Bronchial epithelial cell (primary cell): ENCODE results near the gene TNFRSF18. TPM values are rescaled to one million over a fixed set of nuclear protein-coding genes. Genes with fewer than 3 reads are reported as not detected.

Experiments
- DNase-seq: peaks from one replicate; pipeline ENCODE4 v3.0.0-alpha.2; 2010; ENCODE audit warnings: low read depth
- FAIRE-seq: peaks from 2 replicates; lab custom pipeline; 2011; peaks lifted over from hg19 to GRCh38; lab: Jason Lieb, UNC
- H3K27me3 ChIP-seq: 2 replicates; pipeline ENCODE4 v1.5.1; 2011; ENCODE audit warnings: low read length; ENCODE audit not compliant: control insufficient read depth, insufficient read depth
- H3K36me3 ChIP-seq: 2 replicates; pipeline ENCODE4 v1.5.1; 2011; ENCODE audit warnings: low read length; ENCODE audit not compliant: control insufficient read depth, insufficient read depth
- H3K4me3 ChIP-seq: 2 replicates; pipeline ENCODE4 v1.5.1; 2011; ENCODE audit warnings: mild to moderate bottlenecking, low read depth, low read length, control low read depth
- total RNA-seq: library from RNA; depleted of rRNA; stranded (reverse); fragments of >200 nt; gene quantifications from 2 replicates; pipeline ENCODE4 v1.2.1, GENCODE V29; 2014
- TF ChIP-seq, protein P1 (sequence below): IDR thresholded peaks from 2 replicates; pipeline ENCODE4 v1.5.1; 2011; ENCODE audit warnings: mild to moderate bottlenecking, moderate library complexity, low read length, control low read depth, inconsistent platforms; ENCODE audit not compliant: insufficient read depth, severe bottlenecking

Gene TNFRSF18
- total RNA-seq, 1 donor from 2014 or later = not detected

DNA sequence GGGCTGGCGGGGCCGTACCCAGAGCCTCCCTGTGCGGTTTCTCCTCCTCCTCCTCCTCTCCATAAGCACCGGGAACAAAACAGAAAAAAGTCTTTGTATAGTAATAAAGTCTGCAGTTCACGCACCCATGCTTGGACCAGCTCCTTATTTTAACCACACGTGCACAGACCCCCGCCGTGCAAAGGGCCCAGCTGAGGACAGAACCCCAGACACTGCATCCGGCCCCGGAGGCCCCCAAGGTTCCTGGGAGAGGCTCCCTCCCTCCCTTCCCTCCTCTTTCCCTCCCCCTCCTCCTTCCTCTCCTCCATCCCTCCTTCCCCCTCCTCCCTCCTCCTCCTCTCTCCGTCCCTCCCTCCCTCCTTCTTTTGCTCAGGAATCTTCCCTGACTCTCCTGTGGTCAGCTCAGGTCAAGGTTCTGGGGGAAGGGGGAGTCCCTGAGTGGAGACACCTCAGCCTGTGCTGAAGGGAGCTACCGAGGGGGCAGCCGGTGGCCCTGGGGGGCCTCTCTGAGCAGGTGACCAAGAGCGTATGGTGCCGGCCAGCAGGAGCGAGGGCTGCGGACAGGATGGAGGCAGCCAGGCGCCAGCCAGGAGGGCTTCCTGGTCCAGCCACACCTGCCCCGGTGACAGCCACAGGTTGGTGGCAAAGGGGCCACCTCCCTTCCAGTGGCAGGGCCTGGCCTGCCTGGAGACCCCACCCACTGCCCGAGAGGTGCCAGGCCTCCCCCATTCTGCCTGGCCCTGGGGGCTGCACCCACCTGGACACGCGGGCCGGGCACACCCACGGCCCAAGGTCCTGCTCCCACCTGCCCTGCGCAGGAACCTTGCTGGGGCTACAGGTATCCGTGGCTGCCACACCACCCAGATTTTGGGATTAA lies 35.9 kb downstream of the TNFRSF18 start:
- peaks cover 8% of the 10 kb centered on the region for H3K36me3 ChIP-seq
- no peak for FAIRE-seq

DNA sequence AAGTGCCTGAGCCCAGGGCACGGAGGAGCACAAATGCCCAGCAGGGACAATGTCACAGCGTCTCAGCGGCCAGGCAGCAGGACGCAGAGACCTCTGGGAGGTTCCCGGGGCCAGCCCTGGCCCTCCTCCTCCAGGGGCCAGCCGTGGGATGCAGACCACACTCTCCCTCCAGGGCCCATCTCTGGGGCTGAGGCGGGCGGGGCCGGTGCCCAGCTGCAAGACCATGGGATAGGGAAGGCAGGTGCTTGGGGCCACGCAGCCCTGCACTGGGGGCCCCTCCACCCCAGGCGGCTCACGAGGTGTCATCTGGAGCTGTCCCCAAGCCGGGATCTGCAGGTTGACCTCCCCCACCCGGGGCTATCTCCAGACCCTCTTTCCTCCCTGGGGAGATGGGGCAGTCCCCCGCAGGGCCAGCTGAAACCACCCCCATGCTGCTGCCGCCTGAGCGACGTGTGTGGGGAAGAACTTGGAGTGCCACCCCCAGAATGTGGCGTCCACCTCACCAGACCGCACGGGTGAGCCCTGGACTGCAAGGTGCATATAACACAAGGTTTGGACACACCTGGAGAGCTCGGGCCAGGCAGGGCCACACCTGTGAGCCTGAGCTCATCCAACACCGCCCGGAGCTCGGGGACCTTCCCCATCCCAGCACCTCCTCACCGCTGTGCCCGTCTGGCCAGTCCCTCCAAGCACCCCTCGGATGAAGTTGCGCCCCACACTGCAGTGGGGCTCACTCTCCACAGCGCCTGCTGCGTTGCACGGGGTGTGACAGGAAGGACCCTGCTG lies 36.8 kb downstream of the TNFRSF18 start:
- TF ChIP-seq, protein P1, sequence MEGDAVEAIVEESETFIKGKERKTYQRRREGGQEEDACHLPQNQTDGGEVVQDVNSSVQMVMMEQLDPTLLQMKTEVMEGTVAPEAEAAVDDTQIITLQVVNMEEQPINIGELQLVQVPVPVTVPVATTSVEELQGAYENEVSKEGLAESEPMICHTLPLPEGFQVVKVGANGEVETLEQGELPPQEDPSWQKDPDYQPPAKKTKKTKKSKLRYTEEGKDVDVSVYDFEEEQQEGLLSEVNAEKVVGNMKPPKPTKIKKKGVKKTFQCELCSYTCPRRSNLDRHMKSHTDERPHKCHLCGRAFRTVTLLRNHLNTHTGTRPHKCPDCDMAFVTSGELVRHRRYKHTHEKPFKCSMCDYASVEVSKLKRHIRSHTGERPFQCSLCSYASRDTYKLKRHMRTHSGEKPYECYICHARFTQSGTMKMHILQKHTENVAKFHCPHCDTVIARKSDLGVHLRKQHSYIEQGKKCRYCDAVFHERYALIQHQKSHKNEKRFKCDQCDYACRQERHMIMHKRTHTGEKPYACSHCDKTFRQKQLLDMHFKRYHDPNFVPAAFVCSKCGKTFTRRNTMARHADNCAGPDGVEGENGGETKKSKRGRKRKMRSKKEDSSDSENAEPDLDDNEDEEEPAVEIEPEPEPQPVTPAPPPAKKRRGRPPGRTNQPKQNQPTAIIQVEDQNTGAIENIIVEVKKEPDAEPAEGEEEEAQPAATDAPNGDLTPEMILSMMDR = no peak
- DNase-seq (no peak), FAIRE-seq (no peak)

More for the DNA sequence above, 35.9 kb downstream of the TNFRSF18 start:
- TF ChIP-seq, protein P1 = no peak
- H3K4me3 ChIP-seq = no peak overlapping the region
- DNase-seq = no peak
- peaks cover 5% of the 10 kb centered on the region for H3K27me3 ChIP-seq

DNA sequence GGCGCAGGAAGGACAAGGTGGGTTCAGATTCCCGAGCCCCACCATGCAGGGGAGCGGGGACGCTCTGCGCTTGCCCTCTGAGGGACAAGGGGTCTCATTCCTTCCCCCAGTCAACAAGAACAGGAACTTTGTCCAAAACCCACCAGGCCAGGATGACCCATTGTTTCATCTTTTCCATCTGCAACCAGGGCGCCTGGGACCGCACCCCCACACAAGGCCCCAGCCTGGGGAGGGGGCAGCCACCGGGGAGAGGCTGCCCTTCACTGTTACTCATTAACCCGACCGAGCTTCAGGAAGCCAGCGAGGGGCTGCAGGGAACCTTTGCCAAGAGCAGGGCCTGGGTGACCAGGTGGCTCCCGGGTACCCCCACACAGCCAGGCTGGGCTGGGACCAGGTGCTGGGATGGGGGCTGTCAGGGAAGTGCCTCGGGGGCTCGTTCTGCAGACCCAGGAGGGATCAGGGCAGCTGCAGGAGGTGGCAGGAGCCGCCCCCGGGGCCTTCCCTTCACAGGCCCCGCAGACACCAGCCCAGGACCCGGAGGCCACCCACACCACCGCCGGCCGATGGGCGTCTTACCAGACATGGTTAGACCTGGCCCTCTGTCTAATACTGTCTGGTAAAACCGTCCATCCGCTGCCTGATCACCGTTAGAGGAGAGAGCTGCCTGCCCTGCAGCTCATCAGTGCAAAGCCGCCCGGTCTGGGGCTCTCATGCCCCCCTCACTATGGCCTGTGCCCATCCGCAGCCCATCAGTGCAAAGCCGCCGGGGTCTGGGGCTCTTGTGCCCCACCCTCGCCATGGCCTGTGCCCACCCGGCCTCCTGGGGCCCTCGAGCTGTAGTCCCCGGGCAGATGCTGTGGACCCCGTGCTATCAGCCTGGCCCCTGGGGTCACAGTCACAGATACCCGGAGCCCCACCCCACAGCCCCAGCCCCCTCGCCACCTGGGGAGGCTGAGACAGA lies 37.7 kb downstream of the TNFRSF18 start:
- TF ChIP-seq, protein P1 = no peak
- Histone ChIP-seq H3K4me3 (no peak overlapping the region), H3K27me3 (peaks cover 3% of the 10 kb centered on the region), H3K36me3 (peaks cover 11% of the 10 kb centered on the region)
- FAIRE-seq (no peak), DNase-seq (no peak)

More for the DNA sequence above, 36.8 kb downstream of the TNFRSF18 start:
- Histone ChIP-seq H3K4me3 (no peak overlapping the region), H3K36me3 (peaks cover 11% of the 10 kb centered on the region), H3K27me3 (peaks cover 5% of the 10 kb centered on the region)

DNA sequence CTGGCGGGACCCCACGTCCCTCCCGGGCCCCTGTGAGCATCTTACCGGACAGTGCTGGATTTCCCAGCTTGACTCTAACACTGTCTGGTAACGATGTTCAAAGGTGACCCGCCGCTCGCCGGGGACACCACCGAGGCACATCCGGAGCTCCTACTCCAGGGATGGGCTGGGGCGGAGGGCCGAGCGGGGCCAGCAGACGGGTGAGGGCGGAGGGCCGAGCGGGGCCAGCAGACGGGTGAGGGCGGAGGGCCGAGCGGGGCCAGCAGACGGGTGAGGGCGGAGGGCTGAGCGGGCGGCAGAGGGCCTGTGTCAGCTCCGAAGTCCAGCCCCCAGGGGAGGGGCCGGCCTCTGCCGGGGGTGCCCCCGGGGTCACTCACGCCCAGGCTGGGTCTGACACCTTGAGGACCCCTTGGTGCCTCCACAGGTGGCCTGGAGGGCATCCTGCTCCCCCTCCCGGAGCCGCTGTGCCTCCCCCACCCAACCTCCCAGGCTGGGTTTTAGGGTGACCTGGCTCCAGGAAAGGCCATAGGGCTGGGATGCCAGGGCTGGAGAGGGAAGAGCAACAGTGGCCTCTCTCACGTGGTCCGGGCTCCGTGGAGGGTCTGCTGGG lies 38.4 kb downstream of the TNFRSF18 start:
- TF ChIP-seq, protein P1 = no peak
- no peak overlapping the region for H3K4me3 ChIP-seq
- FAIRE-seq (no peak), DNase-seq (no peak)
- peaks cover 11% of the 10 kb centered on the region for H3K36me3 ChIP-seq
- no peaks in the 10 kb centered on the region for H3K27me3 ChIP-seq

DNA sequence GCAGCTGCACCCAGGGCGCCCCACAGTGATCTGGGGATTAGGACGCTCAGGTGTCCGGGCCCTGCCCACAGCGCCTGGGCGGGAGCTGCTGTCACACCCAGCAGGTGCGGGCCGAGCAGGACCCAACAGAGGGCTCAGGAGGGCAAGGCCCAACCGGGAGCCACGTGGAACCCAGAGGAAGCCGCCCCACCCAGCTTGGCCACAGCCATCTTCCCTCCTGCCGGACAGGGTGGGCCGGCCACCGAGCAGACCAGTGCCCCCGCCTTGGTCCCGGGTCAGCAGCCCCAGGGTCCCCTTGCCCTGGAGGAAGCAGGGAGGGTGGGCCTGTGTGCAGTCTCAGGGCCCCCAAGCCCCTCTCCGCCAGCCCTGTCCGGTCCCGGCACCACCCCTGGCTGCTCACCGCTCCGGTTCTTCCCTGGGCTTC lies 39.0 kb downstream of the TNFRSF18 start:
- no peak for FAIRE-seq
- no peak for DNase-seq
- TF ChIP-seq, protein P1 = no peak
- Histone ChIP-seq H3K36me3 (peaks cover 11% of the 10 kb centered on the region), H3K27me3 (no peaks in the 10 kb centered on the region), H3K4me3 (no peak overlapping the region)
